Peyer's patch (tissue), 4 donors: ENCODE measurements around the gene SSX2IP. TPM values are rescaled to one million over a fixed set of nuclear protein-coding genes. Genes with fewer than 3 reads are reported as not detected.

ENCODE experiments used
- DNase-seq, 3 donors: peaks; one replicate each; pipeline ENCODE4 v3.0.0-alpha.2; 2017 to 2019
- H3K27ac ChIP-seq, 4 donors: fragments of 200-600 bp; sonication (generic); one replicate each; pipeline ENCODE4 v1.5.1; 2016 to 2019
- H3K27me3 ChIP-seq, 2 donors: fragments of 200-600 bp; sonication (generic); one replicate each; pipeline ENCODE4 v1.5.1; 2019
- H3K36me3 ChIP-seq, 3 donors: fragments of 200-600 bp; sonication (generic); one replicate each; pipeline ENCODE4 v1.5.1; 2016 to 2019
- H3K4me1 ChIP-seq, 4 donors: fragments of 200-600 bp; sonication (generic); one replicate each; pipeline ENCODE4 v1.5.1; 2016 to 2019
- H3K4me3 ChIP-seq, 4 donors: fragments of 200-600 bp; sonication (generic); 1 replicate in 3 of 4; 2 replicates in 1 of 4; pipeline ENCODE4 v1.5.1; 2016 to 2019; ENCODE audit warnings: mild to moderate bottlenecking in 1 of 4
- H3K9me3 ChIP-seq, 4 donors: fragments of 200-600 bp; sonication (generic); one replicate each; pipeline ENCODE4 v1.5.1; 2016 to 2019; ENCODE audit warnings: mild to moderate bottlenecking in 1 of 4
- POLR2A ChIP-seq, 2 donors: fragments of 450-650 bp; IDR thresholded peaks; one replicate each; pipeline ENCODE4 v1.5.1; 2017; ENCODE audit warnings: antibody characterized with exemption in 2 of 2, mild to moderate bottlenecking in 2 of 2, moderate library complexity in 2 of 2
- total RNA-seq, 4 donors: library from RNA; depleted of rRNA; stranded (reverse); fragments of >200 nt; gene quantifications; one replicate each; pipeline ENCODE4 v1.1.0, GENCODE V29; 2016
- TF ChIP-seq, protein P1 (sequence below), 6 experiments: fragments of 450-650 bp in 4 of 6; fragments of 200-600 bp in 2 of 6; sonication (generic) in 1 of 6; IDR thresholded peaks; one replicate each; pipeline ENCODE4 v1.5.1; 2017 to 2019; ENCODE audit warnings: antibody characterized with exemption in 6 of 6, mild to moderate bottlenecking in 3 of 6, moderate library complexity in 1 of 6

SSX2IP gene
- total RNA-seq, 4 donors from 2014 or later: 10.7 to 20.6 (median 11.7) TPM

DNA sequence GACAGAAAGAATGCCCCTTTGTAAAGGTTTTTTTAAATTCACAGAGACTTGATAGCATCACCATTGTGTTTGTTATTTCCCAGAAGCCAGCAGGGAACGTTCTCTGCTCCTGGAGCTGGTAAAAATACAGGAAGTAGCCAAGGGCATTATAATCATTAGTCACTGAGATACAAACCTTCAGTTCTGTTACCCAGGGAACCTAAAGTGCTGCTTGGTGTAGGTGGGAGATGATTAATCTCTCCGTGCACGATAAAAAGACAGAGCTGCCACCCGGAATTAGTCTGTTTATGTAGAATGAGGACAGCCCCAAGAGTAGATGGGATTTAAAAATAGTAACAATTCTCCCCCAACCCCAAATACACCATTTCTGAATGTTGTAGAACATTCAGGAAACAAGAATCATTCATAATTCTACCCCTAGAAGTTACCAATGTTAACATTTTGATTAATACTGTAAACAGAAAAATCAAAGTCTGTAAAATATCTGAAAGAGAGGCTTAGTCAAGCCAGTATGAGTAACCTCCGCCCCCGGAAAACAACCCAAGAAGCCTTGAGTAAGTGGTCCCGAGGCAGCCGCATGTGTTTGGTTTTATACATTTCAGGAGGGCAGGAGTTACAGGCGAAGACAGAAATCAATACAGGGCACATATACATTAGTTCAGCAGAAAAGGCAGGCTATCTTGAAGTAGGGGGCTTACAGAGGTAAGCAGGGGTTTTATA, 70.7 kb downstream of the SSX2IP start:
- H3K27ac ChIP-seq: peak overlapping the region in 1 of 4 donors; percentile 48
- DNase-seq: no peak

DNA sequence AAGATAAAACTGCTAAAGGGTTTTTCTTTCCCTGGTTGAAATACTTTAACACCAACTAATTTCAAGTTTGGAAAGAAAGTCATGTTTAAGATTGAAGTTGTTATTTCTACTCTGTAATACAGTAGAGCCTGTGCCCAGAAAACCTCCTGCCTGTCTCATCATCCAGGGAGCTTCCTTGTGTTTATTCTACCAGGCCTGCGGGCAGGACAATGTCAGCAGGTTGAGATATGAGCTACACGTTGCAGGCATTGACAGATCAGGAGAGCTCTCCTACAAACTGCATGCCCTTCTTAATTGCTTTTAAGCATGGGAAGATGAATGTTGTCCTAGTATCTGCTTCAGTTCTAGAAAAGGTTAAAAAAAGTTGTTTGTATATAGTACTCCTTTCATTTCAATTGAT, 72.9 kb downstream of the SSX2IP start:
- TF ChIP-seq, protein P1, sequence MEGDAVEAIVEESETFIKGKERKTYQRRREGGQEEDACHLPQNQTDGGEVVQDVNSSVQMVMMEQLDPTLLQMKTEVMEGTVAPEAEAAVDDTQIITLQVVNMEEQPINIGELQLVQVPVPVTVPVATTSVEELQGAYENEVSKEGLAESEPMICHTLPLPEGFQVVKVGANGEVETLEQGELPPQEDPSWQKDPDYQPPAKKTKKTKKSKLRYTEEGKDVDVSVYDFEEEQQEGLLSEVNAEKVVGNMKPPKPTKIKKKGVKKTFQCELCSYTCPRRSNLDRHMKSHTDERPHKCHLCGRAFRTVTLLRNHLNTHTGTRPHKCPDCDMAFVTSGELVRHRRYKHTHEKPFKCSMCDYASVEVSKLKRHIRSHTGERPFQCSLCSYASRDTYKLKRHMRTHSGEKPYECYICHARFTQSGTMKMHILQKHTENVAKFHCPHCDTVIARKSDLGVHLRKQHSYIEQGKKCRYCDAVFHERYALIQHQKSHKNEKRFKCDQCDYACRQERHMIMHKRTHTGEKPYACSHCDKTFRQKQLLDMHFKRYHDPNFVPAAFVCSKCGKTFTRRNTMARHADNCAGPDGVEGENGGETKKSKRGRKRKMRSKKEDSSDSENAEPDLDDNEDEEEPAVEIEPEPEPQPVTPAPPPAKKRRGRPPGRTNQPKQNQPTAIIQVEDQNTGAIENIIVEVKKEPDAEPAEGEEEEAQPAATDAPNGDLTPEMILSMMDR (IDR thresholded peaks at IDR 0.05): no peak
- TF ChIP-seq POLR2A (IDR thresholded peaks at IDR 0.05): no peak
- no peak overlapping the region for H3K27ac ChIP-seq

More for the DNA sequence above, 70.7 kb downstream of the SSX2IP start:
- Histone ChIP-seq H3K36me3 (no peaks in the 10 kb centered on the region), H3K4me1 (no peaks in the 10 kb centered on the region), H3K4me3 (no peak overlapping the region), H3K27me3 (no peaks in the 10 kb centered on the region), H3K9me3 (no peaks in the 10 kb centered on the region)
- TF ChIP-seq, protein P1 (IDR thresholded peaks at IDR 0.05): no peak

DNA sequence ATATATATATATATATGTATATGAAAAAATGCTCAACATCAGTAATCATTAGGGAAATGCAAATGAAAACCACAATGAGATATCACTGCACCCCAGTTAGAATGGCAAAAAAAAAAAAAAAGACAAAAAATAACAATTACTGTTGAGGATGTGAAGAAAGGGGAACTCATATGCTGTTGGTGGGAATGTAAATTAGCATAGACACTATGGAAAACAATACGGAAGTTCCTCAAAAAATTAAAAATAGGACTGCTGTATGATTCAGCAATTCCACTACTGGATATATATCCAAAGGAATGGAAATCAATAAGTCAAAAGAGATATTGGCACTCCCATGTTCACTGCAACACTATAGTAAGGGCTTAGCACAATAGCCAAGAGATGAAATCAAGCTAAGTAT, 74.5 kb downstream of the SSX2IP start:
- no peak for TF ChIP-seq POLR2A (IDR thresholded peaks at IDR 0.05)
- TF ChIP-seq, protein P1 (IDR thresholded peaks at IDR 0.05): no peak
- no peak for DNase-seq
- Histone ChIP-seq H3K4me3 (no peak overlapping the region), H3K27me3 (no peaks in the 10 kb centered on the region), H3K9me3 (peaks cover 0 to 6% (median 0%) of the 10 kb centered on the region in 4 donors), H3K36me3 (no peaks in the 10 kb centered on the region), H3K27ac (no peak overlapping the region), H3K4me1 (no peaks in the 10 kb centered on the region)

More for the DNA sequence above, 72.9 kb downstream of the SSX2IP start:
- Histone ChIP-seq H3K27me3 (no peaks in the 10 kb centered on the region), H3K4me1 (no peaks in the 10 kb centered on the region), H3K36me3 (no peaks in the 10 kb centered on the region), H3K9me3 (peaks cover 0 to 6% (median 0%) of the 10 kb centered on the region in 4 donors), H3K4me3 (no peak overlapping the region)
- no peak for DNase-seq

DNA sequence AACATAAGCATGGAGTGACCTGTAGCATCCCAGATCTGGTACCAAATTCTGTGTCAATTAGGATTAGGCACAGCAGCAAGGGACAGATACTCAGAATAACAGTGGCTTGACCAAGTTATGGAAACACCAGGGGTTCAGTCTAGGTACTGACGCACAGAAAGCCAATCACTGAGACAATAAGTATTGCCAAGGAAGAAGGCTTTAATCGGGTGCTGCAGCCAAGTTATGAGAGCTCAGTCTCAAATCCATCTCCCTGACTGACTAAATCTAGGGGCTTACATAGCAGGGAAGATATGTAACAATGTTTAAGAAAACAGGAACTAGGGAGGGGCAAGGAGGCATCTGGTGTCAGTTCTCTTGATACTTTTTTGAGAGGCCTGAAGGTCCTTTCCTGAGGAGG, 76.4 kb downstream of the SSX2IP start:
- Histone ChIP-seq H3K36me3 (no peaks in the 10 kb centered on the region), H3K27ac (no peak overlapping the region), H3K27me3 (no peaks in the 10 kb centered on the region), H3K9me3 (peaks cover 0 to 6% (median 0%) of the 10 kb centered on the region in 4 donors), H3K4me3 (no peak overlapping the region), H3K4me1 (no peaks in the 10 kb centered on the region)
- TF ChIP-seq, protein P1 (IDR thresholded peaks at IDR 0.05): no peak
- TF ChIP-seq POLR2A (IDR thresholded peaks at IDR 0.05): no peak
- DNase-seq: no peak

DNA sequence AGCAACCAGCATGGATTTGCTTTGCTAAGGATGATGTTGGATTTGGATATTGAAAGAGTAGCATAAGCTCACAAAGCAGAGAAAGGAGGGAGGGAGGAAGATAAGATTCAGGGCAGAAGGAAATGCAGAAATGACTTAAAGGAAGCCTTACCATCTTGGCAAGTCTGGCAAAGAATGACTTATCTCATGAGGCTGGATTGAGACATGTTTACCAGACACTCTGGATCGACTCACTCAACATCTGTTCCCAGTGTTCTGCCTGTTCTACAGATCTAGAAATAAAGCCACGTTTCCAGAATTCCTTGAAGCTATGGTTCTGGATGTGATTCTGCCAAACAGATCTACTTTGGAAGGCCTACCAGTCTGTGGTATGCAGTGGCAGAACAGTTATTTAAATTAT, 77.2 kb downstream of the SSX2IP start:
- no peaks in the 10 kb centered on the region for H3K36me3 ChIP-seq
- no peak overlapping the region for H3K27ac ChIP-seq
- H3K4me1 ChIP-seq: no peaks in the 10 kb centered on the region
- TF ChIP-seq, protein P1 (IDR thresholded peaks at IDR 0.05): no peak
- no peak for TF ChIP-seq POLR2A (IDR thresholded peaks at IDR 0.05)
- no peak overlapping the region for H3K4me3 ChIP-seq
- no peaks in the 10 kb centered on the region for H3K27me3 ChIP-seq
- DNase-seq: no peak
- H3K9me3 ChIP-seq: peaks cover 0 to 6% (median 0%) of the 10 kb centered on the region in 4 donors
